HEK293 (cell line): ENCODE results near the gene TRMT1.
A peak's percentile ranks its signal among the peaks of the same experiment; 100 is the strongest.

ENCODE experiments used
- GLIS2 ChIP-seq: fragments of 450-650 bp; formaldehyde crosslinking; IDR thresholded peaks from 2 replicates; pipeline ENCODE4 v1.5.1; 2016; ENCODE audit warnings: missing biosample characterization, missing genetic modification characterization
- IKZF3 ChIP-seq: fragments of 450-650 bp; IDR thresholded peaks from 2 replicates; pipeline ENCODE4 v1.5.0; 2018; ENCODE audit warnings: missing biosample characterization, mild to moderate bottlenecking, missing genetic modification characterization, moderate library complexity
- KLF10 ChIP-seq: fragments of 450-650 bp; IDR thresholded peaks from 2 replicates; pipeline ENCODE4 v1.5.1; 2018; ENCODE audit warnings: missing biosample characterization, mild to moderate bottlenecking, missing genetic modification characterization
- KLF17 ChIP-seq: fragments of 450-650 bp; formaldehyde crosslinking; IDR thresholded peaks from 2 replicates; pipeline ENCODE4 v1.5.1; 2016; ENCODE audit warnings: missing biosample characterization, missing genetic modification characterization
- KLF8 ChIP-seq: fragments of 450-650 bp; formaldehyde crosslinking; IDR thresholded peaks from 2 replicates; pipeline ENCODE4 v1.5.1; 2016; ENCODE audit warnings: missing biosample characterization, missing genetic modification characterization
- MYNN ChIP-seq: fragments of 450-650 bp; formaldehyde crosslinking; IDR thresholded peaks from 2 replicates; pipeline ENCODE4 v1.5.1; 2016; ENCODE audit warnings: missing biosample characterization, missing genetic modification characterization, borderline replicate concordance
- PRDM1 ChIP-seq: fragments of 450-650 bp; formaldehyde crosslinking; IDR thresholded peaks from 2 replicates; pipeline ENCODE4; 2016; ENCODE audit warnings: missing biosample characterization, missing genetic modification characterization
- PRDM2 ChIP-seq: fragments of 450-650 bp; formaldehyde crosslinking; IDR thresholded peaks from 2 replicates; pipeline ENCODE4 v1.5.1; 2016; ENCODE audit warnings: missing biosample characterization, missing genetic modification characterization, borderline replicate concordance
- TCF7L2 ChIP-seq: IDR thresholded peaks from 2 replicates; pipeline ENCODE4 v1.6.1; 2011; ENCODE audit warnings: low read depth, mild to moderate bottlenecking, inconsistent platforms, low read length, moderate library complexity, borderline replicate concordance
- ZBTB10 ChIP-seq: fragments of 450-650 bp; formaldehyde crosslinking; IDR thresholded peaks from 2 replicates; pipeline ENCODE4 v1.5.1; 2016; ENCODE audit warnings: missing biosample characterization, missing genetic modification characterization
- ZBTB21 ChIP-seq: fragments of 450-650 bp; formaldehyde crosslinking; IDR thresholded peaks from 2 replicates; pipeline ENCODE4 v1.5.1; 2017; ENCODE audit warnings: missing biosample characterization, missing genetic modification characterization
- ZFHX2 ChIP-seq: fragments of 450-650 bp; formaldehyde crosslinking; conservative IDR thresholded peaks from 2 replicates; pipeline ENCODE4 v1.5.1; 2016; ENCODE audit warnings: missing biosample characterization, missing genetic modification characterization
- ZIC2 ChIP-seq: fragments of 450-650 bp; formaldehyde crosslinking; IDR thresholded peaks from 2 replicates; pipeline ENCODE4 v1.5.1; 2016; ENCODE audit warnings: missing biosample characterization, missing genetic modification characterization
- ZNF133 ChIP-seq: fragments of 450-650 bp; formaldehyde crosslinking; IDR thresholded peaks from 2 replicates; pipeline ENCODE4 v1.5.1; 2016; ENCODE audit warnings: missing biosample characterization, missing genetic modification characterization
- ZNF184 ChIP-seq: fragments of 450-650 bp; IDR thresholded peaks from 2 replicates; pipeline ENCODE4 v1.5.1; 2018; ENCODE audit warnings: missing biosample characterization, mild to moderate bottlenecking, missing genetic modification characterization
- ZNF24 ChIP-seq: fragments of 450-650 bp; formaldehyde crosslinking; IDR thresholded peaks from 2 replicates; pipeline ENCODE4 v1.5.1; 2016; ENCODE audit warnings: missing biosample characterization, missing genetic modification characterization
- ZNF266 ChIP-seq: fragments of 450-650 bp; formaldehyde crosslinking; IDR thresholded peaks from 2 replicates; pipeline ENCODE4 v1.5.1; 2016; ENCODE audit warnings: missing biosample characterization, missing genetic modification characterization, low read depth
- ZNF280D ChIP-seq: fragments of 450-650 bp; formaldehyde crosslinking; IDR thresholded peaks from 2 replicates; pipeline ENCODE4 v1.5.1; 2016; ENCODE audit warnings: missing biosample characterization, missing genetic modification characterization
- ZNF311 ChIP-seq: fragments of 450-650 bp; formaldehyde crosslinking; IDR thresholded peaks from 2 replicates; pipeline ENCODE4 v1.5.1; 2017; ENCODE audit warnings: missing biosample characterization, missing genetic modification characterization, borderline replicate concordance
- ZNF366 ChIP-seq: fragments of 450-650 bp; formaldehyde crosslinking; conservative IDR thresholded peaks from 2 replicates; pipeline ENCODE4 v1.5.1; 2016; ENCODE audit warnings: missing biosample characterization, missing genetic modification characterization
- ZNF530 ChIP-seq: fragments of 450-650 bp; formaldehyde crosslinking; IDR thresholded peaks from 2 replicates; pipeline ENCODE4 v1.5.1; 2016; ENCODE audit warnings: low read depth, missing biosample characterization, missing genetic modification characterization
- ZNF555 ChIP-seq: fragments of 450-650 bp; formaldehyde crosslinking; conservative IDR thresholded peaks from 2 replicates; pipeline ENCODE4 v1.5.1; 2017; ENCODE audit warnings: missing biosample characterization, mild to moderate bottlenecking, missing genetic modification characterization, inconsistent platforms
- ZNF76 ChIP-seq: fragments of 450-650 bp; formaldehyde crosslinking; IDR thresholded peaks from 2 replicates; pipeline ENCODE4; 2016; ENCODE audit warnings: low read depth, missing biosample characterization, missing genetic modification characterization, borderline replicate concordance
- ZSCAN5A ChIP-seq: fragments of 450-650 bp; formaldehyde crosslinking; IDR thresholded peaks from 2 replicates; pipeline ENCODE4 v1.5.1; 2016; ENCODE audit warnings: missing biosample characterization, missing genetic modification characterization

Gene TRMT1

GRCh38 chr19:13154241-13154778 is 37.8 kb upstream of the TRMT1 start (continued):
- TF ChIP-seq KLF10 (tag by site-specific recombination): no peak
- TF ChIP-seq MYNN (tag by site-specific recombination): no peak
- TF ChIP-seq ZBTB21 (tag by site-specific recombination): peak; percentile 92
- no peak for TF ChIP-seq PRDM1
- no peak for TF ChIP-seq TCF7L2
- TF ChIP-seq PRDM2 (tag by site-specific recombination): no peak
- TF ChIP-seq ZFHX2 (tag by site-specific recombination): peak; percentile 99
- TF ChIP-seq ZNF184: no peak
- TF ChIP-seq IKZF3 (tag by site-specific recombination): peak; percentile 66; the same call in 1 of the 2 replicates
- no peak for TF ChIP-seq ZNF555 (tag by site-specific recombination)
- TF ChIP-seq ZBTB10 (tag by site-specific recombination): peak; percentile 42; the same call in 1 of the 2 replicates
- no peak for TF ChIP-seq ZNF133
- peak; percentile 33; the same call in 1 of the 2 replicates for TF ChIP-seq ZNF76 (tag by site-specific recombination)
- peak; percentile 42; the same call in 1 of the 2 replicates for TF ChIP-seq ZNF366 (tag by site-specific recombination)
- peak; percentile 12; the same call in 1 of the 2 replicates for TF ChIP-seq ZNF24 (tag by site-specific recombination)
- no peak for TF ChIP-seq ZNF530 (tag by site-specific recombination)
- TF ChIP-seq GLIS2 (tag by site-specific recombination): peak; percentile 88
- no peak for TF ChIP-seq ZNF266 (tag by site-specific recombination)
- TF ChIP-seq ZSCAN5A (tag by site-specific recombination): no peak
- TF ChIP-seq KLF8 (tag by site-specific recombination): peak; percentile 98
- no peak for TF ChIP-seq ZNF280D (tag by site-specific recombination)
- peak; percentile 65 for TF ChIP-seq ZIC2 (tag by site-specific recombination)
- TF ChIP-seq ZNF311: no peak
- TF ChIP-seq KLF17: peak; percentile 92; the same call in 1 of the 2 replicates
